Effector CD4-positive, alpha-beta T cell (primary cell): ENCODE results near the gene MCM10.
"Not testable (repeated sequence)": the region's sequence is repeated elsewhere in the genome, so short reads cannot be mapped to it uniquely, and the experiment has no call there.

ENCODE experiments used
- DNase-seq: peaks from one replicate; pipeline ENCODE4 v3.0.0-alpha.2; 2020

MCM10 gene

DNA sequence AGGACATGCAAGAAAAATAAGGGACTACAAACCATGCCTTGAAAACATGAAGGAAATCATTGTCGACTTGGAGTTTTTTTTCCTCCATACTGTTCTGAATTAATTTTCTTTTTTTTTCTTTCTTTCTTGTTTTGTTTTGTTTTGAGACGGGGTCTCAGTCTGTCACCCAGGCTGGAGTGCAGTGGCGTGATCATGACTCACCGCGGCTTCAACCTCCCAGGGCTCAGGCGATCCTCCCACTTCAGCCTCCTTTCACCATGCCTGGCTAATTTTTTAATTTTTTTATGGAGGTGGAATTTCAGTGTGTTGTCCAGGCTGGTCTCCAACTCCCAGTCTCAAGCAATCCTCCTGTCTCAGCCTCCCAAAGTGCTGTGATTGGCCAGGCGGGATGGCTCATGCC is 61.2 kb downstream of the MCM10 start:
- DNase-seq, result no peak

DNA sequence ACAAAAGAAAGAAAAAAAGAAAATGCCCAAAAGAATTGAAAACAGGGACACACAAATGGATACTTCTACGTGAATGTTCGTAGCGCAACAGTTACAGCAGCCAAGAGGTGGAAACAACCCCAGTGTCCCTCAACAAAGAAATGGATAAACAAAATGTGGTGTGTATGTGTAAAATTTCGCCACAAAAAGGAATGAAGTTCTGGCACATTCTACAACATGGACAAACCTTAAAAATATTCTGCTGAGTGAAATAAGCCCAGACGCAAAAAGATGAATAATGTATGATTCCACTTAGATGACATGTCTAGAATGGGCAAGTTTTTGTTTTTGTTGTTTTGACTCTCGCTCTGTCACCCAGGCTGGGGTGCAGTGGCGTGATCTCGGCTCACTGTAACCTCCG is 61.9 kb downstream of the MCM10 start:
- no peak for DNase-seq

DNA sequence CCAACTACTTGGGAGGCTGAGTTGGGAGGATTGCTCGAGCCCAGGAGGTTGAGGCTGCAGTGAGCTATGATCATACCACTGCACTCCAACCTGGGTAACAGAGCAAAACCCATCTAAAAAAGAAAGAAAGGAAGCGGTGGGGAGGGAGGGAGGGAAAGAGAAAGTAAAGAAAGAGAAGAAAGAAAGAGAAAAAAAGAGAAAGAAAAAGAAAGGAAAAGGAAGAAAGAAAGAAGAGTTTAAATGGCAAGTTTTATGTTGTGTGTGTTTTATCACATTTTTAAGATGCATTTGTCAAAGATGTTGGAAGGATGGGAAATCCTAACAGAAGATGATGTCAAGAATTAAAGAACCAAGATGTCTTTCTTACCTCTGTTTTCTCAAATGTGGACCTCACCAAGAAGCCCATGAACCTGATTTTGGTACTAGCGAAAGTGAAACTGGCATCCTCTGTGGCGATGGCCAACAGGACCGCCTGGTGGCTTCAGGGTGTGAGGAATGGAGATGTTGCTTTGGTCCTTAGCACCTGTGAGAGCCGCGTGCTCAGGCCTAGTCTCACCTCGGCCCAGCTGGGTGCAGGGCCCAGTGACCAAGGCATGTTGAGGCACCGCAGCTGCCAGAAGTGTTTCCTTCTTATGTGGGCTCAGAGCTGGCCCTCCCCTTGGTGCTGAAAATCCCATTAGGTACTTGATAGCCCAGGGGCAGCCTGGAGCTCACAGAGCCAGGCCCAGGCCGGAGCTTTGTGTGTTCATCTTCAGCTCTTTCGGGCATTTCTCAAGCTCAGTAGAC is 63.0 kb downstream of the MCM10 start:
- DNase-seq, result no peak

DNA sequence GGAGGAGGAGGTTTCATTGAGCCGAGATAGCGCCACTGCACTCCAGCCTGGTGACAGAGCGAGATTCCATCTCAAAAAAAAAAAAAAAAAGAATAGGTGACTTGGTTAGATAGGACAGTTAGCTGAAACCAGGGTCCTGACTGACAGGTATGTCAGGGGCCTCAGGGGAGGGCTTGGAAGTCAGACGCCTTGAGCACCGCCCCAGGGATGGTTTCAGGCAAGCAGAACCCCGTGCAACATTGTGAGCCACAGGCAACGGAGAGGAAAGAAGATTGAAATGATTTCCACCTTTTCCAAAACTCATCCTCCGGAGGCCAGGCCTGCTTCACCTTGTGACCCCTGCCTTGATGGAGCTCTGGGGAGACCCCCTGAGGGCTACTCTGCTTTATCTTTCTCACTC is 64.2 kb downstream of the MCM10 start:
- no peak for DNase-seq

DNA sequence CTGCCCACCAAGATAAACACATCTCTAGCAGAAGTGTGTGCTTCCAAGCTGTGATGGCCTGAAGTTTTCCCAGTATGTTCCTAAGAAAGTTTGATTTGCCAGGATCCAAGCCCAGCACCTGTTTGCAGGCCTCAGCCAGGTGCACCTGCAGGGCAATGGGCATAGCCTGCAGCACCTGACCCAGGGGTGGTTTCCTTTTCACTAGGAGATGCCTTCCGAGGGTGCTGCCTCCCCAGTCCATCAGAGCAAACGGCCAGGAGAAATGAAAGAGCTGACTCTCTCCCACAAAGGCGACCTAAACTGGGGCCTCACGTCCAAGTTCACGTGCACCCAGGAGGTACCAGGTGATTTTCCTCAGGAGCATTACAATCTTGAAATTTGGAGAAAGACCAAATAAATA is 65.7 kb downstream of the MCM10 start:
- DNase-seq, result no peak

DNA sequence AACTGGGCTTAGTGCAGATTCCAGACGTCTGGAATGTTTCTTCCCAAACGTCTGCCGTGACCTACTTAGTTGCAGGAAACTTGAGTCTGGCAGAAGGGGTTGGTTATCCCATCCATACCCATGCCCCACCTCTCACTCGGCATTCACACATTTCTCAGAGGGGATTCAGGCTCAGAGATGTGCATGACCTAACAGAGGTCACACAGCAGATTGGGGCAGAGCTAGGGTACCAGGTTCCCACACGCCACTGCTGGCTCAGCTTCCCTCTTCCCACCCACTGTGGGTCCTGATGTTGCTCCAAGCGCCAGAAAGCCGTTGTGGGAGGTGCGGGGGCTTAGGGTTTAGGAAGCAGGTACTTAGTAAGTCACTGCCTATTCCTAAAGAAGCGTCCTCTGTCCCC is 69.8 kb downstream of the MCM10 start:
- DNase-seq, result no peak

DNA sequence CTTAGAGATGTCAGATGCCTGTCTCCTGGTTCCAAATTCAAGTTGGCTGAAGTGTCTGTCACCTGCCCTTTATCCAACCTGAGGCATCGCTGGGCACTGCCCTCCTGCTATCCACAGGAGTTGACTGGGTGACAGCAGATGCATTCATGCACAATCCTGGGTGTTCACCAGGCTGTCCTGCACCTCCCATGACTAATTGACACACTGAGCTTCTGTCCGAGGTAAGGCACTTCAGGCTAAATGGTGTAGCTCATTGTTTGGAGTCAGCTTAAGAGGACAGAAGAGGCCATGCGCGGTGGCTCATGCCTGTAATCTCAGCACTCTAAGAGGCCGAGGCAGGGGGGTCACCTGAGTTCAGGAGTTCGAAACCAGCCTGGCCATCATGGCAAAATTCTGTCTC is 70.5 kb downstream of the MCM10 start:
- no peak for DNase-seq

DNA sequence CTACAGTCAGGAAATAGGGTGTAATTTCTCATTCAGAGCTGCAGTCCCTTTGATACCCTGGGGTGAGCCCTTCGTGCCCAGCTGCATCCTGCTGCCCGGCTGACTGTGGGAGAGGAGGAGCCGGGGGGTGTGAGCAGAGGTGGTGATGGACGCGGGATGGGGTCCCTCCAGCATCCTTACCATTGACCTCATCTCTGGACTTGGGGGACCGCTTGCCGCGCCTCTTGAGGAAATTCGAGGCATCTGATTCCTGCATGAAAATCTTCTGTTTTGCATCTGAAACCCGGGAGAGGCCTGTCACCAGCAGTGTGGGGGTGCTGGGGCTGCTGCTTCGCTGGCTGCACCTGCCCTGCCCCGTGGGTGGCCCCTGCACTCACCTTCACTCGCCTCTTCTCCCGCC is 72.0 kb downstream of the MCM10 start:
- no peak for DNase-seq

DNA sequence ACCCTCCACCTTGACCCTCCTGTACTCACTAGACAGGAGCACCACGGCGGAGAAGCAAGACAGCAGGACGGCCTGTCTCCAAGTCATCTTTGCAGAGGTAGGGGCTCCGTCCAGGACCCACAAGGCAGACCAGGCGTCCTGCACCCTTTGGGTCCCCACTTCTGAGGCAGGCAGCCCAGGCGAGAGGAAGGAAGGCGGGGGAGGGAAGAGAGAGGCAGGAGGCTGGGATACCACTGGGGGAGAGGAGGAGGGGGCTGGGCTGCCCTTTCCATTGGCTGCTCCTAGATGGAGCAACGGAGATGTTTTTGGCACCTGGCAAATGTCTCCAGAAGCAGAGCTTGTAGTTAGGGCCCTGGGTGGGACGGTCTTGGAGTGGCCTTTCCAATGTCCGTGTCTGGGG is 72.8 kb downstream of the MCM10 start, which contains the start of gene UCMA:
TSS of gene UCMA (minus strand) at position 203 of the 400 bp plus-strand sequence. CDS start at position 87, 116 bp downstream.
- DNase-seq, result no peak

DNA sequence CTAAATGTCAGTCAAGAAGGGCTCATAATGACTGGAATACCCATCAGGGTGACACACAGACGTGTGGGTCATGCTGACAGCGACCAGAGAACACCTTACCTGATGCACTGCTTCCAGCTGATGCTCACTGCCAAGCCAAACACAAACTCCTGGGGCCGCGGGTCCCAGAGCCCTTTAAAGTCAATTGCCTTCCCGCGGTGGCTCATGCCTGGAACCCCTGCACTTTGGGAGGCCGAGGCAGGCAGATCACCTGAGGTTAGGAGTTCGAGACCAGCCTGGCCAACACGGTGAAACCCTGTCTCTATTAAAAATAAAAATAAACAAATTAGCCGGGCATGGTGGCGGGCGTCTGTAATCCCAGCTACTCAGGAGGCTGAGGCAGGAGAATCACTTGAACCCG is 73.4 kb downstream of the MCM10 start:
- not testable (repeated sequence) for DNase-seq

DNA sequence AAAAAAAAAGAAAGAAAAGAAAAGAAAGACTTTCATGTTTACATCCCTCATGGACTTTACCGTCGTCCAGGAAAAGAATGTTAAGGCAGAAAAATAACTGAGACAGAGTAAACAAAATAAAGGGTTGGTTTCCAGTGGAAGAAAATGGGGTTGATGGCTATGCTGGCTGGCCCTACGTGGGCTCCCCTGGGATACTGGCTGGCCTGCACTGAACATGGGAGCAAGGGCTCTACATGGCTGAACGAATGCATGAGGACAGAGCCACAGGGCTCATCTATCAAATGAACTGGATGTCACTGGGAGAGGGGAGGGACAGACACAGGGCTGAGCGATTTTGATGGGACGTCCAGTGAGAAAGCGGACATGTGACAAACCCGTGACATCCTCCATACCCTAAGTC is 75.3 kb downstream of the MCM10 start:
- no peak for DNase-seq

DNA sequence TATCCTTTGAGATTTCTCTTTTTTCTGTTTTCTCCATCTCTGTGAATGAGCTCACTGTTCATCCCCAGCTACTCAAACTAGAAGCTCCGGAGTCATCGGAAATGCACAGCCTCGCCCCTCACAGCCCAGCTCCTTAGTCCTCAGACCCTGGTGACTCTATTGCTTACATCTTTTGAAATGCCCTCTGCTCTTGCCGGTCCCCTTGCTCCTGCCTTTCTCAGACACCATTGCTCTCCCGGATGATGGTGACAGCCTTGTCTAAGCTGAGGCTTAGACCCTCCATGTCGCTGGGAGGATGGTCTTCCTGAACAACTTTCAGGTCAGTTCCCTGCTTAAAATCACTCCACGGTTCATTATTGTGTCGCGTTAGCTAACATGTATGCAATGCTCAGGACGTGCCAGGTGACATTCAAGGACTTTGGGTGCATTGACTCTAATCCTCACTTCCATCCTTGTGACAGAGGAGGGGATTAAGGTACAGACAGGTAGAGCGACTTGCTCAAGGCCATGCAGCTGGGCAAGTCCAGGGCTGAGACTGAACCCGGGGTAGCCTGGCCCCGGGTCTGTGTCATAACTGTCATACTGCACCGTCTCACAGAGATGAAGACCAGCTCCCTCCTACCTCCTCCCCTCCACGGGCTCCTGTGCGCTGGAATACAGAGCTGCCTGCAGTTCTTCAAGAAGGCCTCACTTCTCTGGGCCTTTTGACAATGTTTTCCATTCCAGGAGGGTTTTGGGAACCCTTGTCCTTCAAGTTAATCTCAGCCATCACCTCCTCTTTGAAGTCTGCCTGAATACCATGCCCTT is 77.1 kb downstream of the MCM10 start:
- no peak for DNase-seq

DNA sequence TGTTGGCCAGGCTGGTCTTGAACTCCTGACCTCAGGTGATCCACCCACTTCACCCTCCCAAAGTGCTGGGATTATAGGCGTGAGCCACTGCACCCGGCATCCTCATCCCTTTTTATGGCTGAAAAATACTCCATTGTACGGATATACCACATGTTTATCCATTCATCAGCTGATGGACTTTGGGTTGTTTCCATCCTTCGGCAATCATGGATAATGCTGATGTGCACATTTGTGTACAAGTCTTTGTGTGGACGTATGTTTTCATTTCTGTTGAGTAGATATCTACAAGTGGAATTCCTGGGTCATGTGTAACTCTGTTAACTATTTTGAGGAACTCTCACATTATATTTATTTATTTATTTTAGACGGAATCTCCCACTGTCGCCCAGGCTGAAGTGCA is 78.6 kb downstream of the MCM10 start:
- no peak for DNase-seq

DNA sequence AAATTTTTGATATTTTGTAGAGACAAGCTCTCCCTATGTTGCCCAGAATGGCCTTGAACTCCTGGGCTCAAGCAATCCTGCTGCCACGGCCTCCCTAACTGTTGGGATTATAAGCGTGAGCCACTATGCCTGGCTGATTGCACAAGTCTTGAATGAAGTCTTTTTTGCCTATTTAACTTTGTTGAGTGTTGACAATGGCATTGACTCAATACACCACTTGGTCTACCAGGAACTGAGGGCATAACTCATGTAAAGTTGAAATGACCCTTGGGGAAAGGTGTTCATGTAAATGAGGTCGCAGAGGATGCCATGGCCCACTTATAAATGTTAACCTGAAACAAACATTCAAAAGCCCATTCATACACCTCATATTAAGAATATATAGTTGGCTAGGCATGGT is 80.3 kb downstream of the MCM10 start:
- no peak for DNase-seq

DNA sequence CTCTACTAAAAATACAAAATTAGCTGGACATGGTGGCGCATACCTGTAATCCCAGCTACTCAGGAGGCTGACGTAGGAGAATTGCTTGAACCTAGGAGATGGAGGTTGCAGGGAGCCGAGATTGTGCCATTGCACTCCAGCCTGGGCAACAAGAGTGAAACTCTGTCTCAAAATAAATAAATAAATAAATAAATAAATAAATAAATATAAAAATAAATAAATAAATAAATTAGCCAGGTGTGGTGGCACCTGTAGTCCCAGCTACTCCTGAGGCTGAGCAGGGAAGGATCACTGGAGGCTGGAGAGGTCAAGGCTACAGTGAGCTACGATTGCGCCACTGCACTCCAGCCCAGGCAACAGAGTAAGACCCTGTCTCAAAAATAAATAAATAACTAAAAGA is 80.9 kb downstream of the MCM10 start:
- not testable (repeated sequence) for DNase-seq

DNA sequence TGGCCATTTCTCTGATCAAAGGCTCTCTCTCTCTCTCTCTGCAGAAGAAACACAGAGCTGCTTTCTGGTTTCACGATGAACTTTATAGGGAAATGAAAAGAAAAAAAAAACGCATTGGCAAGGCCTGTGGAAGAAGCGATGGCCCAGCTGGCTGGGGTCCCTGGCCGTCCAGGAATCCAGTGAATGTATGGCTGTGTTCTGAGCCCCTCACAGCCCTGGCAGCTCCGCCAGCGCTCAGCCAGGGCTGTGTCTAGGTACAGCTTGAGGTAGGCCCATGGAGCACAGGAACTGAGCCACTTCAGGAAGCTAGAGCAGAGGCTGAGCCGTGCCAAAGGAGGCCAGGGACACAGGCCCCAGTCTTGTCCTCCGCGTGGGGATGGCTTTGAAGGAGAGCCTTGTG is 85.9 kb downstream of the MCM10 start:
- no peak for DNase-seq

DNA sequence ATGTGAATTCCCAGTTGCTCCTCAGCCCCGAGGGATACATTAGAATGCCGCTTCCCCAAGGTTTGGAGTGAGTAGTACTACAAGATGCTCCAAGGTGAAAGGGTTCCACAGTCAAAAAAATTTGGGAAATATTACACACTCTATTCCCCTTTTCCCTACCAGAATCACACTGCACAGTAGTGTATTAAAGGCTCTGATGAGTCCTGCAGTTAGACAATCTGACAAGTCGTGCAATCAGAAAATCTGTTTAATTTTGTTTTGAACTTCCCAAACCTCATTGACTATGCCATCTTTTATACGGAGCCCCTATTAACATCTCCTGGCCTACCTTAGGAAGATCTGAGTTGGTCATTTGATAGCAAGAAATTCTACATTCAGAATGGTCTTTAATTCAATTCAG is 86.4 kb downstream of the MCM10 start:
- DNase-seq, result no peak

DNA sequence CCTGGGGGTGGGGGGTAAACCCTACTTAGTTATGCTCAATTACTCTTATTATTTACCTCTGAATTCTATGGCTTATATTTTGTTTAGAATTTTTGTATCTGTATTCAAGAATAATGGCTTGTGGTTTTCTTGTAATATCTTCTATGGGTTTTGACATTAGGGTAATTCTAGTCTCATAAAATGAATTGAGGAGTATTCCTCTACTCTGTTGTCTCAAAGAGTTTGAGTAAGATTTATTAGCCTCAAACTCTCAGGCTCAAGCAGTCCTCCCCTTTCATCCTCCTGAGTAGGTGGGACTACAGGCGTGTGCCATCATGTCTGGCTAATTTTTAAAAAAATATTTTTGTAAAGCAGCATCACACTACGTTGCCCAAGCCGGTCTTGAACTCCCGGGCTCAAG is 92.4 kb downstream of the MCM10 start:
- DNase-seq, result no peak

DNA sequence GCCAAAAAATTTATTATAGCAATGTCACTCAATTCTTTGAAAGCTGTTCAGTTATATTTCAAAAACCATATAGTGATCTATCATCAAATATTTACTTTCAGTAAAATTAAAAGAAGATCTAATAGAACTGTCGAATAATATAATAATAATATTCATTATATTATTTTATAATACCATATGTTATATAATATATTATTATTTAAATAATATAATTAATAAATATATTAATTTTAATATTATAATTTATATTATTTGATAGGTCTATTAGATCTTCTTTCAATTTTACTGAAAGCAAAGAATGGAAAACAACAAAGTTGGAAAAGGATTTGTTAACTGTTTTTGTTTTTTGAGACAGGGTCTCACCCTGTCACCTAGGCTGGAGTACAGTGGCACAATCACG is 95.3 kb downstream of the MCM10 start:
- no peak for DNase-seq

DNA sequence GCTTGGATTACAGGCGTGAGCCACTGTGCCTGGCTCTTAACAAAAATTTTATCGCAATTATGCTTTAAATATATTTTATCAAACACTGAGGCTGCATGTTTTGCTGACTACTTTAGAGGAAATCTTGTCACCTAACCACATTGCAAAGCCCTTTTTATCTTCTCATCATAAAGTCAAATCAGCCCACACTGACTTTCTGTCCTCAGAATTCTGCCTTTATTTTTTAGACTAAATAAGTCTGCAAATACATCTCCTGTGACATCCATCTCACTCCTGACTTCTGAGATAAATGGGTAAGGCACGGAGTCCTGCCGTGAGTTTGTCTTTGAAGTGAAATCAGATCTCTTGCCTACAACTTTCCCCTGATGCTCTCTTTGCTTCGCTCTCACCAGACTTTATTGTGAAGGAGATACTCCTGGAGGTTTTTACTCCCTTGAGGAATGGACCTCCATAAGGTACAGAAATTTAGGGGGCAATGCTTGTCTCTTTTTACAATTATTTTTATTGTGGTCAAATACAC is 96.3 kb downstream of the MCM10 start:
- DNase-seq, result no peak
